ENCODE data around the gene SMPD2.

The SMPD2 gene, protein sequence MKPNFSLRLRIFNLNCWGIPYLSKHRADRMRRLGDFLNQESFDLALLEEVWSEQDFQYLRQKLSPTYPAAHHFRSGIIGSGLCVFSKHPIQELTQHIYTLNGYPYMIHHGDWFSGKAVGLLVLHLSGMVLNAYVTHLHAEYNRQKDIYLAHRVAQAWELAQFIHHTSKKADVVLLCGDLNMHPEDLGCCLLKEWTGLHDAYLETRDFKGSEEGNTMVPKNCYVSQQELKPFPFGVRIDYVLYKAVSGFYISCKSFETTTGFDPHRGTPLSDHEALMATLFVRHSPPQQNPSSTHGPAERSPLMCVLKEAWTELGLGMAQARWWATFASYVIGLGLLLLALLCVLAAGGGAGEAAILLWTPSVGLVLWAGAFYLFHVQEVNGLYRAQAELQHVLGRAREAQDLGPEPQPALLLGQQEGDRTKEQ

DNA sequence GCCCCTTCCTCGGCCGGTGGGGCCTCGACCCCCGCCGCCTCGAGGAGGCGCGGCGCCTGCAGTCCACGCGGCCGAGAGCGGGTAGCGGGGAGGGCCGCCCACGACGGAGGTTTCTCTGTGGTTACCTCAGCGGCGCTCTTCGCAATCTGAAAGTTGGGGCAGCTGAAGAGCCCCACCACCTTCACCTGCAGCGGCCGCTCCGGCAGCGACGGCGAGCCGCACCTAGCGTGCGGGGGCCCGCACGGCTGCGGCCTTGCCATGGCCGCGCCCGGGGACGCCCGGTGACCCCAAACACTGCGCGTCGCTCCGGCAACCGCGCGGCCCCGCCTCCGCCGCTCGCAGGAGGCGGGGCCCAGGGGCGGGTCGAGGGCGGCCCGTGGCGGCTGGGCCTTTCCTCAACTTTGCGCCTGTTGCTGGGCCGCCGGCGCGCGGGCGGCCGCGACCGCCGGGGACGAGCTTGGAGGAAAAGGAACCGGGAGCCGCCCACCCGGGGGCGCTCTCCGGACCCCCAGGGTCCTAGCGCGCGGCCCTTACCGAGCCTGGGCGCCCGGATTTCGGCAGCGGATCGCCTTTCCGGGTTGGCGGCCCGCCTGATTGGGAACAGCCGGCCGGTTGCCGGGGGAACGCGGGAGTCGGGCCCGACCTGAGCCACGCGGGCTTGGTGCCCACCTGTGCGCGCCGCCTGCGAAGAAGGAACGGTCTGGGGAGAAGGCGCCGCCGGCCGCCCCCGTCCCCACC lies at the start of gene SMPD2, which contains the start of gene PPIL6:
TSS of gene SMPD2 (plus strand) at position 394 of the 738 bp plus-strand sequence. CDS start 398 bp downstream, outside the sequence.
TSS of gene PPIL6 (minus strand) at position 298 of the 738 bp plus-strand sequence. CDS start at position 260, 38 bp downstream.
- peak; percentile 46 for DNase-seq (ENCODE audit: low read depth)
- H3K4me3 ChIP-seq (ENCODE audit: control insufficient read depth, low read depth, low read length) = peak within 1 kb of the TSS; percentile 57
- TF ChIP-seq, protein P1, sequence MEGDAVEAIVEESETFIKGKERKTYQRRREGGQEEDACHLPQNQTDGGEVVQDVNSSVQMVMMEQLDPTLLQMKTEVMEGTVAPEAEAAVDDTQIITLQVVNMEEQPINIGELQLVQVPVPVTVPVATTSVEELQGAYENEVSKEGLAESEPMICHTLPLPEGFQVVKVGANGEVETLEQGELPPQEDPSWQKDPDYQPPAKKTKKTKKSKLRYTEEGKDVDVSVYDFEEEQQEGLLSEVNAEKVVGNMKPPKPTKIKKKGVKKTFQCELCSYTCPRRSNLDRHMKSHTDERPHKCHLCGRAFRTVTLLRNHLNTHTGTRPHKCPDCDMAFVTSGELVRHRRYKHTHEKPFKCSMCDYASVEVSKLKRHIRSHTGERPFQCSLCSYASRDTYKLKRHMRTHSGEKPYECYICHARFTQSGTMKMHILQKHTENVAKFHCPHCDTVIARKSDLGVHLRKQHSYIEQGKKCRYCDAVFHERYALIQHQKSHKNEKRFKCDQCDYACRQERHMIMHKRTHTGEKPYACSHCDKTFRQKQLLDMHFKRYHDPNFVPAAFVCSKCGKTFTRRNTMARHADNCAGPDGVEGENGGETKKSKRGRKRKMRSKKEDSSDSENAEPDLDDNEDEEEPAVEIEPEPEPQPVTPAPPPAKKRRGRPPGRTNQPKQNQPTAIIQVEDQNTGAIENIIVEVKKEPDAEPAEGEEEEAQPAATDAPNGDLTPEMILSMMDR (IDR thresholded peaks at IDR 0.05; ENCODE audit: control insufficient read depth, insufficient read depth, low read depth, low read length, missing control alignments) = peak; percentile 5

DNA sequence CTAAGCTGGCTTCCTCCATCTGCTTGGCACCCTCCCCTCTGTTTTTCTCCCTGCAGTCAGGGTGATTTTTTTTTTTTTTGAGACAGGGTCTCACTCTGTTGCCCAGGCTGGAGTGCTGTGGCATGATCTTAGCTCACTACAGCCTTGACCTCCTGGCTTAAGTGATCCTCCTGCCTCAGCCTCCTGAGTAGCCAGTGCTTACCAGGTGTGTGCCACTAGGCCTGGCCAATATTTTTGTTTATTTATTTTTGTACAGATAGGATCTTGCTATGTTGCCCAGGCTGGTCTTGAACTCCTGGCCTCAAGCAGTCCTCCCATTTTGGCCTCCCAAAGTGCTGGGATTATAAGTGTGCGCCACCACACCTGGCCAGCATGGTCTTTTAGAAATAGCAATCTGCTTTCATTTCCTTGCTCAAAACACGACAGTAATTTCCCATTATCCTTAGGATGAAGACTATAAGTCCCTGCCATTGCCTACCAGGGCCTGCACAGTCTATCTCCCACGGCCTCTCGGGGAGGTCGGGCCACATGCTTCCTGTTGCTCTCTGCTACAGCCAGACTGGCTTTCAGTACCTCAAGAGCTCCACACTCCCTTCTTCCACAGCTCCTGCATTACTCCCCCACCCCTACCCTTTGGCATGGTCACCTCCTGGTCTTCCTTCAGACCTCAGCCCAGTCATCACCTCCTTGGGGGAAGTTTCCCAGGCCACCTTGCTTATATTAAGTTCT lies 47.2 kb upstream of the SMPD2 start:
- H3K4me3 ChIP-seq (ENCODE audit: control insufficient read depth, low read depth, low read length) = no peak overlapping the region
- TF ChIP-seq, protein P1 (IDR thresholded peaks at IDR 0.05; ENCODE audit: control insufficient read depth, insufficient read depth, low read depth, low read length, missing control alignments) = no peak
- no peak for DNase-seq (ENCODE audit: low read depth)

DNA sequence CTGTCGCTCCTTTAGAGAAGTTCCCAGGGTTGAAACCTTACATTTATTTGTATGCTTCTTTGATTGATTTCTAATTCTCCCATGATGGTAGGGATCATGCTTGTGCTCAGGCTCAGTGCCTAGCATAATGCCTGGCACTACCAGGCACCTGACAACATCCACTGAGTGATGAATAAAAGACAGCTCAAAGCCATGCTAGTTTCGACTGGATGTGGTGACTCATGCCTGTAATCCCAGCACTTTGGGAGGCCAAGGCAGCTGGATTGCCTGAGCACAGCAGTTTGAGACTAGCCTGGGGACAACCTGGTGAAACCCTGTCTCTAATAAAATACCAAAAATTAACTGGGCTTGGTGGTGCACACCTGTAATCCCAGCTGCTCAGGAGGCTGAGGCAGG lies 46.6 kb upstream of the SMPD2 start:
- TF ChIP-seq, protein P1 (IDR thresholded peaks at IDR 0.05; ENCODE audit: control insufficient read depth, insufficient read depth, low read depth, low read length, missing control alignments) = no peak
- no peak for DNase-seq (ENCODE audit: low read depth)
- no peak overlapping the region for H3K4me3 ChIP-seq (ENCODE audit: control insufficient read depth, low read depth, low read length)

DNA sequence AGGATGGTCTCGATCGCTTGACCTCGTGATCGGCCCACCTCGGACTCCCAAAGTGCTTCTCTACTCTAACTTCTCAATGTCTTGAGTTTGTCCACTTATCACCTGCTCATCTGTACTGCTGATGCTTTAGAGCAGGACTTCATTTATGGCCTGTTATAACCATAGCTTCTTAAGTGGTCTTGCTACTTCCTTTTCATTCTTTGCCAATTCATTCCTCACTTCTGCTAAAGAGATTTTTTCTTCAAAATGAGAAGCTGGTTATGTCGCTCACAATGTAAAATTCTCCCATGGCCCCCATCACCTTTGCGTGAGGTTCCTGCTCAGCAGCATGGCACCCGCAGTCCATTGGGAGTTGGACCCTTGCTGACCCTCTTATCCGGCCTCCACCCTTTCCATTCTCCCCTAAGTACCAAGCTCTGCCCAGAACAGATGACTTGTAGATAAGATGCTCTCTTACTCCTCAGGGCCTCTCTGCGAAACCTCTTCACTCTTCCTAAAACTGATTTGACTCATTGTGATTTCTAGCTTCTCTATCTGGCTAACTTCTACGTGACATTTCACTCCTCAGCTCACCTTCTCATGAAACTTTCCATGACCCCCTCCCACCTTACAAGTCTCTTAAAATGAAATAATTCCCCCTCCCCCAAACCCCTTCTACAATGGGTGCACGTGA lies 44.3 kb upstream of the SMPD2 start:
- H3K4me3 ChIP-seq (ENCODE audit: control insufficient read depth, low read depth, low read length) = no peak overlapping the region
- DNase-seq (ENCODE audit: low read depth) = no peak
- TF ChIP-seq, protein P1 (IDR thresholded peaks at IDR 0.05; ENCODE audit: control insufficient read depth, insufficient read depth, low read depth, low read length, missing control alignments) = no peak

DNA sequence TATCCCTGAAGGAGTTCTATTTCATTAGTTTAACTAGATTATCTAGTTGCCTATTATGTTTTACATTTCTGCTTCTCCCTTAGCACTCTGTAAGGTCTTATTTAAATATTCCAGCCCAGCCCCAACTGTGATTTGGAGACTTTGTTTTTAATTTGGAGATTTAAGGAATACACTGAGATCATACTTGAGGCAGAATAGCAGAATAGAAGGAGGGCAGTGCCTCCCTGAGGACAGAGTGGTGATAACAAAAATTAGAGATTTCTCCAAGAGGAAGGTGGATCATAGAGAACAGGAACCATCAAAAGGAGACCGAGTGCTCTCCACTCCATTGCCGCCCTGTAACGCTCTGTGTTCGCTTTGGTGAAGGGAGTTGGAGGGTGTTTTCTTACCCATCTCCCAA lies 43.5 kb upstream of the SMPD2 start:
- no peak overlapping the region for H3K4me3 ChIP-seq (ENCODE audit: control insufficient read depth, low read depth, low read length)
- TF ChIP-seq, protein P1 (IDR thresholded peaks at IDR 0.05; ENCODE audit: control insufficient read depth, insufficient read depth, low read depth, low read length, missing control alignments) = peak; percentile 48
- DNase-seq (ENCODE audit: low read depth) = no peak

DNA sequence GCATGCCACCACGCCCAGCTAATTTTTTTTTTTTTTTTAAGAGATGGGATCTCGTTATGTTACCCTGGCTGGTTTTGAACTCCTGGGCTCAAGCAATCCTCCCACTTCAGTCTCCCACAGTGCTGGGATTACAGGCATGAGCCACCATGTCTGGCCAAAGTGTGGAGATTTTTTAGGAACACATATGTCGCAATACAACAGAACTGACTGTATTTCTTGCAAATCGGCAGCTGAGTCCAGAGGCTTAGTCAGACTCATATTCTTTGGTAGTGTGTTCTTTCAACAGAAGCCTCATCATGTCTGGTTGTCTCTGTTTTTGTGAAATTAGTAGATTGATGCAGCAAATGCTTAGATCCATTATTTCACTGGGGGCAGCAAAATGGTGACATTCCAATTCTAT lies 34.3 kb upstream of the SMPD2 start:
- peak; percentile 65 for DNase-seq (ENCODE audit: low read depth)
- TF ChIP-seq, protein P1 (IDR thresholded peaks at IDR 0.05; ENCODE audit: control insufficient read depth, insufficient read depth, low read depth, low read length, missing control alignments) = no peak
- no peak overlapping the region for H3K4me3 ChIP-seq (ENCODE audit: control insufficient read depth, low read depth, low read length)
